ENCODE results near the gene HNRNPR. TPM values are rescaled to one million over a fixed set of nuclear protein-coding genes. Genes with fewer than 3 reads are reported as not detected.

The HNRNPR gene
- total and polyA plus RNA-seq, 12 donors = 36.5 to 190 (median 89.7) TPM

- TF ChIP-seq, protein P1, sequence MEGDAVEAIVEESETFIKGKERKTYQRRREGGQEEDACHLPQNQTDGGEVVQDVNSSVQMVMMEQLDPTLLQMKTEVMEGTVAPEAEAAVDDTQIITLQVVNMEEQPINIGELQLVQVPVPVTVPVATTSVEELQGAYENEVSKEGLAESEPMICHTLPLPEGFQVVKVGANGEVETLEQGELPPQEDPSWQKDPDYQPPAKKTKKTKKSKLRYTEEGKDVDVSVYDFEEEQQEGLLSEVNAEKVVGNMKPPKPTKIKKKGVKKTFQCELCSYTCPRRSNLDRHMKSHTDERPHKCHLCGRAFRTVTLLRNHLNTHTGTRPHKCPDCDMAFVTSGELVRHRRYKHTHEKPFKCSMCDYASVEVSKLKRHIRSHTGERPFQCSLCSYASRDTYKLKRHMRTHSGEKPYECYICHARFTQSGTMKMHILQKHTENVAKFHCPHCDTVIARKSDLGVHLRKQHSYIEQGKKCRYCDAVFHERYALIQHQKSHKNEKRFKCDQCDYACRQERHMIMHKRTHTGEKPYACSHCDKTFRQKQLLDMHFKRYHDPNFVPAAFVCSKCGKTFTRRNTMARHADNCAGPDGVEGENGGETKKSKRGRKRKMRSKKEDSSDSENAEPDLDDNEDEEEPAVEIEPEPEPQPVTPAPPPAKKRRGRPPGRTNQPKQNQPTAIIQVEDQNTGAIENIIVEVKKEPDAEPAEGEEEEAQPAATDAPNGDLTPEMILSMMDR (IDR thresholded peaks at IDR 0.05) = no peak
- TF ChIP-seq POLR2A (IDR thresholded peaks at IDR 0.05) = no peak
Observed at GRCh38 chr1:23358310-23358875, 14.3 kb upstream of the HNRNPR start.

GRCh38 chr1:23357138-23357908, 13.2 kb upstream of the HNRNPR start:
- H3K9me3 ChIP-seq (replicated peaks in 1 of 3) = peaks cover 0 to 24% (median 8%) of the 10 kb centered on the region in 3 donors
- H3K27me3 ChIP-seq = no peaks in the 10 kb centered on the region
- 60 to 63% (median 62%) methylated on average over 3 of the region's 3 CpGs for WGBS, 4 donors
- TF ChIP-seq POLR2A (IDR thresholded peaks at IDR 0.05) = no peak
- TF ChIP-seq, protein P1 (IDR thresholded peaks at IDR 0.05) = no peak
- intact Hi-C loops (cut with DNase I) = no loop called here
- no peak overlapping the region for H3K4me3 ChIP-seq
- H3K27ac ChIP-seq = peak overlapping the region in 1 of 5 donors; percentile 11
- H3K36me3 ChIP-seq (replicated peaks in 1 of 2) = peaks cover 4 to 16% of the 10 kb centered on the region in 2 donors
- no peak for DNase-seq
- peaks cover 0 to 3% of the 10 kb centered on the region in 2 donors for H3K4me1 ChIP-seq (replicated peaks in 1 of 2)

More at GRCh38 chr1:23358310-23358875, 14.3 kb upstream of the HNRNPR start:
- WGBS, 4 donors = 93 to 98% (median 95%) methylated on average over 3 of the region's 3 CpGs
- DNase-seq = peak in 1 of 7 donors; percentile 3
- intact Hi-C loops (cut with DNase I) = no loop called here
- Histone ChIP-seq H3K27me3 (no peaks in the 10 kb centered on the region), H3K4me3 (no peak overlapping the region), H3K9me3 (replicated peaks in 1 of 3) (peaks cover 0 to 35% (median 8%) of the 10 kb centered on the region in 3 donors), H3K36me3 (replicated peaks in 1 of 2) (peaks cover 6 to 26% of the 10 kb centered on the region in 2 donors), H3K27ac (no peak overlapping the region), H3K4me1 (replicated peaks in 1 of 2) (peaks cover 0 to 3% of the 10 kb centered on the region in 2 donors)

- H3K27me3 ChIP-seq = no peaks in the 10 kb centered on the region
- peaks cover 0 to 10% of the 10 kb centered on the region in 2 donors for H3K36me3 ChIP-seq (replicated peaks in 1 of 2)
- no peak for TF ChIP-seq POLR2A (IDR thresholded peaks at IDR 0.05)
- TF ChIP-seq, protein P1 (IDR thresholded peaks at IDR 0.05) = no peak
- no peak for DNase-seq
- no peak overlapping the region for H3K27ac ChIP-seq
- H3K4me1 ChIP-seq (replicated peaks in 1 of 2) = peaks cover 0 to 3% of the 10 kb centered on the region in 2 donors
- intact Hi-C loops (cut with DNase I) = no loop called here
- H3K9me3 ChIP-seq (replicated peaks in 1 of 3) = peaks cover 0 to 17% (median 3%) of the 10 kb centered on the region in 3 donors
- H3K4me3 ChIP-seq = no peak overlapping the region
- 80 to 87% (median 82%) methylated on average over 8 of the region's 8 CpGs for WGBS, 4 donors
Observed at GRCh38 chr1:23356471-23357137, 12.5 kb upstream of the HNRNPR start.

GRCh38 chr1:23354245-23354644, 10.2 kb upstream of the HNRNPR start:
- Histone ChIP-seq H3K27ac (no peak overlapping the region), H3K4me3 (no peak overlapping the region), H3K4me1 (replicated peaks in 1 of 2) (peaks cover 0 to 3% of the 10 kb centered on the region in 2 donors), H3K36me3 (replicated peaks in 1 of 2) (no peaks in the 10 kb centered on the region), H3K9me3 (replicated peaks in 1 of 3) (no peaks in the 10 kb centered on the region), H3K27me3 (no peaks in the 10 kb centered on the region)
- intact Hi-C loops (cut with DNase I) = no loop called here
- DNase-seq = no peak
- WGBS, 4 donors = 63 to 68% (median 67%) methylated on average over 3 of the region's 3 CpGs
- TF ChIP-seq, protein P1 (IDR thresholded peaks at IDR 0.05) = no peak
- TF ChIP-seq POLR2A (IDR thresholded peaks at IDR 0.05) = no peak
